ENCODE measurements around the gene BHLHE23. TPM values are rescaled to one million over a fixed set of nuclear protein-coding genes. Genes with fewer than 3 reads are reported as not detected.

BHLHE23 gene
- total RNA-seq = not detected in 2 replicates
- not detected in 2 replicates for polyA plus RNA-seq
- polyA plus RNA-seq (2012) = not detected in 2 replicates
- not detected in 2 replicates for polyA minus RNA-seq (ENCODE audit: low replicate concordance)

- Histone ChIP-seq H4K20me1 (ENCODE audit: control insufficient read depth, extremely low read depth, insufficient read depth, low read length) (no peaks in the 10 kb centered on the region), H3K36me3 (ENCODE audit: control insufficient read depth, insufficient read depth, low read length) (no peaks in the 10 kb centered on the region), H3K9me3 (ENCODE audit: control insufficient read depth, insufficient read depth, low read depth, low read length) (no peaks in the 10 kb centered on the region), H3K4me2 (ENCODE audit: extremely low read depth, insufficient read depth, low read length) (no peak within 1 kb of the TSS), H3K27ac (ENCODE audit: insufficient read depth, low read length) (no peak within 1 kb of the TSS), H3K27me3 (ENCODE audit: control insufficient read depth, insufficient read depth, low read length) (peaks cover 69% of the 10 kb centered on the region), H3K79me2 (ENCODE audit: control insufficient read depth, insufficient read depth, low read length) (no peaks in the 10 kb centered on the region), H3K9ac (ENCODE audit: insufficient read depth, low read length) (no peak within 1 kb of the TSS), H3K4me1 (ENCODE audit: control insufficient read depth, extremely low read depth, insufficient read depth, low read length) (no peaks in the 10 kb centered on the region), H3K4me3 (replicated peaks in 1 of 4; ENCODE audit: control extremely low read depth in 1 of 4, insufficient read depth in 1 of 4, low read depth in 3 of 4, low read length in 4 of 4) (no peak within 1 kb of the TSS), H2AFZ (ENCODE audit: low read length) (no peak within 1 kb of the TSS)
- TF ChIP-seq EZH2 (IDR thresholded peaks at IDR 0.05; ENCODE audit: low read length, missing control alignments) (peak; percentile 76), CTCF (conservative IDR thresholded peaks at IDR 0.05 in 1 of 2, IDR thresholded peaks at IDR 0.05 in 1 of 2; ENCODE audit: low read depth in 1 of 2, low read length in 2 of 2) (no peak)
- DNase-seq (ENCODE audit: low read depth in 2 of 2) = no peak
Measured at GRCh38 chr20:63006540-63007359, at the start of gene BHLHE23. TSS of gene BHLHE23 (minus strand) at chr20:63006964. CDS start at chr20:63006774, 190 bp downstream.

- Histone ChIP-seq H4K20me1 (ENCODE audit: control insufficient read depth, extremely low read depth, insufficient read depth, low read length) (no peaks in the 10 kb centered on the region), H2AFZ (ENCODE audit: low read length) (no peak overlapping the region), H3K4me1 (ENCODE audit: control insufficient read depth, extremely low read depth, insufficient read depth, low read length) (no peaks in the 10 kb centered on the region), H3K4me2 (ENCODE audit: extremely low read depth, insufficient read depth, low read length) (no peak overlapping the region), H3K4me3 (replicated peaks in 1 of 4; ENCODE audit: control extremely low read depth in 1 of 4, insufficient read depth in 1 of 4, low read depth in 3 of 4, low read length in 4 of 4) (no peak overlapping the region), H3K9me3 (ENCODE audit: control insufficient read depth, insufficient read depth, low read depth, low read length) (no peaks in the 10 kb centered on the region), H3K27me3 (ENCODE audit: control insufficient read depth, insufficient read depth, low read length) (no peaks in the 10 kb centered on the region), H3K79me2 (ENCODE audit: control insufficient read depth, insufficient read depth, low read length) (no peaks in the 10 kb centered on the region), H3K9ac (ENCODE audit: insufficient read depth, low read length) (no peak overlapping the region), H3K36me3 (ENCODE audit: control insufficient read depth, insufficient read depth, low read length) (no peaks in the 10 kb centered on the region), H3K27ac (ENCODE audit: insufficient read depth, low read length) (no peak overlapping the region)
- TF ChIP-seq CTCF (conservative IDR thresholded peaks at IDR 0.05 in 1 of 2, IDR thresholded peaks at IDR 0.05 in 1 of 2; ENCODE audit: low read depth in 1 of 2, low read length in 2 of 2) = no peak
- no peak for TF ChIP-seq EZH2 (IDR thresholded peaks at IDR 0.05; ENCODE audit: low read length, missing control alignments)
- DNase-seq (ENCODE audit: low read depth in 2 of 2) = no peak
Measured at GRCh38 chr20:63055575-63056235, 48.9 kb upstream of the BHLHE23 start.

- no peak overlapping the region for H3K9ac ChIP-seq (ENCODE audit: insufficient read depth, low read length)
- no peaks in the 10 kb centered on the region for H4K20me1 ChIP-seq (ENCODE audit: control insufficient read depth, extremely low read depth, insufficient read depth, low read length)
- no peaks in the 10 kb centered on the region for H3K4me1 ChIP-seq (ENCODE audit: control insufficient read depth, extremely low read depth, insufficient read depth, low read length)
- no peaks in the 10 kb centered on the region for H3K79me2 ChIP-seq (ENCODE audit: control insufficient read depth, insufficient read depth, low read length)
- no peak overlapping the region for H3K27ac ChIP-seq (ENCODE audit: insufficient read depth, low read length)
- H2AFZ ChIP-seq (ENCODE audit: low read length) = no peak overlapping the region
- DNase-seq (ENCODE audit: low read depth in 2 of 2) = no peak
- H3K36me3 ChIP-seq (ENCODE audit: control insufficient read depth, insufficient read depth, low read length) = no peaks in the 10 kb centered on the region
- no peak overlapping the region for H3K4me3 ChIP-seq (replicated peaks in 1 of 4; ENCODE audit: control extremely low read depth in 1 of 4, insufficient read depth in 1 of 4, low read depth in 3 of 4, low read length in 4 of 4)
- no peak overlapping the region for H3K4me2 ChIP-seq (ENCODE audit: extremely low read depth, insufficient read depth, low read length)
- TF ChIP-seq EZH2 (IDR thresholded peaks at IDR 0.05; ENCODE audit: low read length, missing control alignments) (no peak), CTCF (conservative IDR thresholded peaks at IDR 0.05 in 1 of 2, IDR thresholded peaks at IDR 0.05 in 1 of 2; ENCODE audit: low read depth in 1 of 2, low read length in 2 of 2) (no peak)
- no peaks in the 10 kb centered on the region for H3K9me3 ChIP-seq (ENCODE audit: control insufficient read depth, insufficient read depth, low read depth, low read length)
- H3K27me3 ChIP-seq (ENCODE audit: control insufficient read depth, insufficient read depth, low read length) = no peaks in the 10 kb centered on the region
Measured at GRCh38 chr20:63054681-63055240, 48.0 kb upstream of the BHLHE23 start.
